ENCODE measurements around the gene ZNF831. TPM values are rescaled to one million over a fixed set of nuclear protein-coding genes. Genes with fewer than 3 reads are reported as not detected.

Gene ZNF831
- total RNA-seq, 4 donors from 2014 or later, result 0.15 to 1.2 (median 0.37) TPM

GRCh38 chr20:59265298-59265697, 101.7 kb downstream of the ZNF831 start:
- ATAC-seq, result no peak

GRCh38 chr20:59268870-59269269, 105.2 kb downstream of the ZNF831 start:
- no peak for TF ChIP-seq POLR2AphosphoS5 (IDR thresholded peaks at IDR 0.05)
- no peak for TF ChIP-seq CTCF (IDR thresholded peaks at IDR 0.05)
- TF ChIP-seq POLR2A (IDR thresholded peaks at IDR 0.05), result no peak
- no peak for TF ChIP-seq EP300 (IDR thresholded peaks at IDR 0.05)
- Histone ChIP-seq H3K4me3 (no peak overlapping the region), H3K27ac (no peak overlapping the region), H3K36me3 (no peaks in the 10 kb centered on the region), H3K9me3 (no peaks in the 10 kb centered on the region), H3K27me3 (peaks cover 62% of the 10 kb centered on the region), H3K4me1 (no peaks in the 10 kb centered on the region)
- 28 to 52% methylated on average over 3 of the region's 3 CpGs for WGBS, 2 donors (ENCODE audit: low coverage in 1 of 2)
- ATAC-seq, result no peak

More at GRCh38 chr20:59265298-59265697, 101.7 kb downstream of the ZNF831 start:
- Histone ChIP-seq H3K36me3 (no peaks in the 10 kb centered on the region), H3K27ac (no peak overlapping the region), H3K4me3 (no peak overlapping the region), H3K4me1 (no peaks in the 10 kb centered on the region), H3K27me3 (peaks cover 75% of the 10 kb centered on the region), H3K9me3 (no peaks in the 10 kb centered on the region)
- TF ChIP-seq POLR2A (IDR thresholded peaks at IDR 0.05) (no peak), CTCF (IDR thresholded peaks at IDR 0.05) (no peak), POLR2AphosphoS5 (IDR thresholded peaks at IDR 0.05) (no peak), EP300 (IDR thresholded peaks at IDR 0.05) (no peak)

GRCh38 chr20:59269411-59270025, 105.9 kb downstream of the ZNF831 start:
- H3K9me3 ChIP-seq, result no peaks in the 10 kb centered on the region
- TF ChIP-seq CTCF (IDR thresholded peaks at IDR 0.05), result no peak
- no peak for TF ChIP-seq EP300 (IDR thresholded peaks at IDR 0.05)
- no peak for TF ChIP-seq POLR2A (IDR thresholded peaks at IDR 0.05)
- TF ChIP-seq POLR2AphosphoS5 (IDR thresholded peaks at IDR 0.05), result no peak
- H3K27me3 ChIP-seq, result peaks cover 63% of the 10 kb centered on the region
- no peak overlapping the region for H3K27ac ChIP-seq
- H3K4me1 ChIP-seq, result no peaks in the 10 kb centered on the region
- no peak overlapping the region for H3K4me3 ChIP-seq
- H3K36me3 ChIP-seq, result no peaks in the 10 kb centered on the region
- no peak for ATAC-seq
- 54 to 80% methylated on average over 1 to 4 of the region's 4 CpGs for WGBS, 2 donors (ENCODE audit: low coverage in 1 of 2)

DNA sequence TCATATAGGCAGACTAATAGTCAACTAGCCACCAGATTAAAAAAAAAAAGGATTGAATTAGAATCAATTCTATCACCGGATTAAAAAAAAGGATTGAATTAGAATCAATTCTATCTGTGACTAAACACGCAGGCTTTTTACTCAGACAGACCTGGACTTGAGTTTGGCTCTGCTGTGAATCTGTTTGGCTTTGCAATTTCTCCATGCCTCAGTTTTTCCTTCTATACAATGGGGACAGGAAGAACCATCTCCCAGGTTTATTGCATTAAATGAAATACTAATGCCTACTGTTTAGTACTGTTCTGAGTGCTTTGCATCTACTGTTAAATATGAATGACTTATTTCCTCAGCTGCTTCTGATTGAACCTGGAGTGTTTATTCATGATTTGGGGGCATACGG, 106.8 kb downstream of the ZNF831 start:
- Histone ChIP-seq H3K36me3 (no peaks in the 10 kb centered on the region), H3K4me1 (no peaks in the 10 kb centered on the region), H3K4me3 (no peak overlapping the region), H3K9me3 (no peaks in the 10 kb centered on the region), H3K27me3 (peaks cover 65% of the 10 kb centered on the region), H3K27ac (no peak overlapping the region)
- no peak for ATAC-seq
- TF ChIP-seq POLR2A (IDR thresholded peaks at IDR 0.05), result no peak
- no peak for TF ChIP-seq POLR2AphosphoS5 (IDR thresholded peaks at IDR 0.05)
- no peak for TF ChIP-seq CTCF (IDR thresholded peaks at IDR 0.05)
- TF ChIP-seq EP300 (IDR thresholded peaks at IDR 0.05), result no peak
- WGBS, 2 donors (ENCODE audit: low coverage in 1 of 2), result 62 to 86% methylated on average over 3 of the region's 3 CpGs

DNA sequence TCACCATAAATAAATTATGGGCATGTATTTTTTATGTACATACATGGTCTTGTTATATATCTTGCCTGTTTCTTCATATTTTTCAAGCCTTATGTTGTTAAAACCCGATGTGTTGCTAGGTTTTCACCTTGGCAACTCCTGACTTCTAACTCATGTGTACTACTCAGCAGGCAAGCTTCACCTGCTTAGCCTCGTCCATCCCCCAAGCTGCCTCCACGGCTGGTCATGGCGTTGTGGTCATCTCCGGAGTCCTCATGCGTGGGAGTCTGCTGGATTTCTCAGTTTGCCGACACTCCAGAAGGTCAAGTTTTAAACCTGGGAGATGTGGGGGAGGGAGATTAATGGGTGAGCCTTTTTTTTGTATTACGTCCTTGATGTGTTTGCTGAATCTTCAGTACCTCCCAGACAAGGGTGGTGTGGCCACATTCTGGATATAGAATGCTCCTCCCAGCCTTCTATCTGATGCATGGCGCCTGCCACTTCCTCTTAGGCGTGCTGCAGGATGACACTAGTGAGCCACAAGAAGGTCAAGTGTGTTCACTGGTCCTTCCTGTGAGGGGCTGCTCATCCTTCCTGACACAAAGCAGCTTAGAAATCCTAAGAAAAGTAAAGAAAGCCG, 110.2 kb downstream of the ZNF831 start:
- WGBS, 2 donors (ENCODE audit: low coverage in 1 of 2), result 69% methylated on average over 2 to 7 of the region's 11 CpGs
- no peak overlapping the region for H3K4me3 ChIP-seq
- TF ChIP-seq POLR2AphosphoS5 (IDR thresholded peaks at IDR 0.05), result no peak
- H3K36me3 ChIP-seq, result no peaks in the 10 kb centered on the region
- H3K27ac ChIP-seq, result no peak overlapping the region
- peaks cover 77% of the 10 kb centered on the region for H3K27me3 ChIP-seq
- no peaks in the 10 kb centered on the region for H3K9me3 ChIP-seq
- ATAC-seq, result no peak
- no peaks in the 10 kb centered on the region for H3K4me1 ChIP-seq
